H4 (cell line): ENCODE data around the gene KANK3. TPM values are rescaled to one million over a fixed set of nuclear protein-coding genes. Genes with fewer than 3 reads are reported as not detected.

Experiments
- DNase-seq: peaks from one replicate; pipeline ENCODE4 v3.0.0-alpha.2; 2015; ENCODE audit warnings: low spot score
- total RNA-seq: library from RNA; depleted of rRNA; stranded (reverse); fragments of >200 nt; shearing (Covaris generic); gene quantifications from 2 replicates; pipeline ENCODE4 v1.2.3, GENCODE V29; 2014

The KANK3 gene
- total RNA-seq, 1 experiment from 2014 or later: 0.12 TPM

GRCh38 chr19:8337728-8338127 is 5.3 kb downstream of the KANK3 start:
- no peak for DNase-seq

DNA sequence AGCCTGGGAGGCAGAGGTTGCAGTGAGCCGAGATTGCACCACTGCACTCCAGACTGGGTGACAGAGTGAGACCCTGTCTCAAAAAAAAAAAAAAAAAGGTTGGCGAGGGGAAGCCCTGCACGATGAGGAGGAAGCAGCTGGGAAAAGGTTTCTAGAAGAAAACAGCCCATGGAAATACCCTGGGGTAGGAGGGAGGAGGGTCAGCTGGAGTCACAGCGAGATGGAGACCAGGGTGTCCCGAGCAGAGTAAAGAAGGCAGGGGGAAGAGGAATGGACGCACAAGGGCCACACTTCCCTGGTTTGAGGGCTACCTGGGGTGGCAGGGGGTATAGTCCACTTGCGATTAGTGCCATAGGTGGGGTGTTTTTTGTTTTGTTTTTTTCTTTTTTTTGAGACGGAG is 6.4 kb downstream of the KANK3 start:
- no peak for DNase-seq

- no peak for DNase-seq
Measured at GRCh38 chr19:8336072-8336569, 6.9 kb downstream of the KANK3 start.

- no peak for DNase-seq
Measured at GRCh38 chr19:8335343-8336071, 7.6 kb downstream of the KANK3 start.

DNA sequence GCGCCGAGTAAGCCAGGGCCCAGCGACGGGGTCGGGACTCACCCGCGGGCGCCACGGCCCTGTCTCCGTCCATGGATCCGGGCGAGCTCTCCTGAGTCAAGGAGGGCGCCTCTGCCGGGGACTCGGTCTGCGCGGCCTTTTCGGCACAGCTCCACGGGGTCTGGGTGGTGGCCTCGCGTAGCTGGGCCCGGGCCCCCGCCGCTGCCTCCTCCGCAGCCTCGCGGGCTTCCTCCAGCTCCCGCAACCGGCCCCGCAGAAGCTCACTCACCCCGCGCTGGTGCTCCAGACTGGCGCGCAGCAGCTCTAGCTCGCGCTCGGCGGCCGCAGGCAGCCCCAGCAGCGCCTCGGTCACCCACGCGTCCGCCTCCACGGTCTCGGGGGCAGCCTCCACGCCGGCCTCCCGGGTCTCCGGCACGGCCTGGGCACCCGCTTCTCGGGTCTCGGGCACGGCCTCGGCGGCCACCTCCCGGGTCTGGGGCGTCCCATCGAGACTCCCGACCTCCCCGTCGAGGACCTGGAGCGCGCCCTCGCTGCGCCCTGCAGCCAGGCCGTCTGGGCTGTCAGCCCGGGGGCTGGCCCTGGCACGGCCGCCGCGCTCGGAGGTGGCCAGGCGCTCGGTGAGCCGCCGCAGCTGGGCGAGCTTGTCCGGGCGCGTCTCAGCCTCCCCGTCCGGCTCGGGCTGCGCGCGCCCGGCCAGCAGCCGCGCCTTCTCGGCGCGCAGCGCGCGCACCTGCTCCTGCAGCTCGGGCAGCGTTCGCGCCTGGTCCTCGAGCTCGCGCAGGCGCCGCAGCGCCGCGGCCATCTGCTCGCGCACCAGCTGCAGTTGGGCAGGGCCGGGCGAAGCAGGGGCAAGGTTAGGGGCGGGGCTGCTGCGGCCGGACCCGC is 8.4 kb downstream of the KANK3 start:
- DNase-seq: no peak

DNA sequence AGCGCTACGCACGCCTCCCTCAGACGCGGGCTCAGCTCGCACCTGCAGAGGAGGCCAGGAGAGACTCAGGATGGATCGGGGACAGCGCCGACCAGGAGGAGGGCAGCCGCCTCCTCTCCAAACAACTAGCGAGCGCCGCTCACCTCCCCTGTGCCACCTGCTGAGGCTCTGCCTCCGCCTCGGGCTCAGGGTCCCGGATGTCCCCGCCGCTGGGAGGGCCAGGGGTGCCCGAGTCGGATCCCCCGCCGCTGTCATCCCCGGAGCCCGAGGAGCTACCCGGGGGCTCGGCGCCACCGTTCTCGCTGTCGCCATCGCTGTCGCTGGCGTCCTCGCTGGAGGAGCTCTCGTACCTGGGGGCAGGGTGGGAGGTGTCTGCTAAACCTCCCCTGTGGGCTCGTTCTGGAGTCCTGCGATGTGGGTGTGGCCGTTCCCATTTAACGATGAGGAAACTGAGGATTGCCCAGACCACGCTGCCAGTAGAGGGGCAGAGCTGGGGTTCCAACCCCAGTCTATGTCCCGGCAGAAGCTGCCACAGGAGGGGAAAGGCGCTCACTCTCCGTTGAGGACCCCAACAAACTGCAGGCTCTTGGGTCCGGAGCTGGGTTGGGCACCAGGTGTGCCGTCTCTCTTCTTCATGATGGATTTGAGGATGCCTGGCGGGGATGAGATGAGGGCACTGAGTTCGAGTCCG is 9.2 kb downstream of the KANK3 start:
- DNase-seq: no peak

- DNase-seq: no peak
Measured at GRCh38 chr19:8332976-8333766, 9.9 kb downstream of the KANK3 start.

DNA sequence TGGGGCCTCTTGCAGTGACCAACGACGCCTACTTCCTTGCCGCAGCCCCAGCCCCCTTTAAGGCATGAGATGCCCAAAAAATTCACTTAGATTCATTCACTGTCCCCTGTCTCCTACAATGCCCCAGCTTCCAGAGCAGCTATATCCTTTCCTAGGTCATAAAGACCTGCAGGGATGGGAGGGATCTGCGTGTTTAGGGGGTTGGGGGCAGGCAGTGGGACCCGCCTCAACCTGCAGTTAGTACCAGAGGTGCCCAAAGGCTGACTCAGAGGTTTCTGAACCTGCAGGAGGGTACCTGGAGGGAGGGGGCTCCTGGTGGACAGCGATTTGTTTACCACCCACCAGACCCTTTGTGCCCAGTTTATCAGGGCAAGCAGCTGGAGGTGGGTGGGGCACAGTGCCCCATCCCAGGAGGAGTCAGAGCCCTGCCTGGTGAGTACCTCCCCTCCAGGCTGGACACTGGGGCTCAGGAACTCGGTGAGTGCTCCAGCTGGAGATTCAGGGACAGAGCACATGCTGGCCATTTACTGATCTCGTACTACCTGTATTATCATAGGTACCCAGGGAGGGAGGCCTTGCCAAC is 11.7 kb downstream of the KANK3 start:
- DNase-seq: no peak

- no peak for DNase-seq
Measured at GRCh38 chr19:8329996-8330395, 13.1 kb downstream of the KANK3 start.

GRCh38 chr19:8325454-8325853 is 17.6 kb downstream of the KANK3 start:
- no peak for DNase-seq

GRCh38 chr19:8324186-8325050 is 18.6 kb downstream of the KANK3 start:
- DNase-seq: no peak

- no peak for DNase-seq
Measured at GRCh38 chr19:8323781-8324185, 19.3 kb downstream of the KANK3 start.

- no peak for DNase-seq
Measured at GRCh38 chr19:8322638-8322997, 20.4 kb downstream of the KANK3 start.

GRCh38 chr19:8321986-8322637 is 20.9 kb downstream of the KANK3 start:
- DNase-seq: no peak

DNA sequence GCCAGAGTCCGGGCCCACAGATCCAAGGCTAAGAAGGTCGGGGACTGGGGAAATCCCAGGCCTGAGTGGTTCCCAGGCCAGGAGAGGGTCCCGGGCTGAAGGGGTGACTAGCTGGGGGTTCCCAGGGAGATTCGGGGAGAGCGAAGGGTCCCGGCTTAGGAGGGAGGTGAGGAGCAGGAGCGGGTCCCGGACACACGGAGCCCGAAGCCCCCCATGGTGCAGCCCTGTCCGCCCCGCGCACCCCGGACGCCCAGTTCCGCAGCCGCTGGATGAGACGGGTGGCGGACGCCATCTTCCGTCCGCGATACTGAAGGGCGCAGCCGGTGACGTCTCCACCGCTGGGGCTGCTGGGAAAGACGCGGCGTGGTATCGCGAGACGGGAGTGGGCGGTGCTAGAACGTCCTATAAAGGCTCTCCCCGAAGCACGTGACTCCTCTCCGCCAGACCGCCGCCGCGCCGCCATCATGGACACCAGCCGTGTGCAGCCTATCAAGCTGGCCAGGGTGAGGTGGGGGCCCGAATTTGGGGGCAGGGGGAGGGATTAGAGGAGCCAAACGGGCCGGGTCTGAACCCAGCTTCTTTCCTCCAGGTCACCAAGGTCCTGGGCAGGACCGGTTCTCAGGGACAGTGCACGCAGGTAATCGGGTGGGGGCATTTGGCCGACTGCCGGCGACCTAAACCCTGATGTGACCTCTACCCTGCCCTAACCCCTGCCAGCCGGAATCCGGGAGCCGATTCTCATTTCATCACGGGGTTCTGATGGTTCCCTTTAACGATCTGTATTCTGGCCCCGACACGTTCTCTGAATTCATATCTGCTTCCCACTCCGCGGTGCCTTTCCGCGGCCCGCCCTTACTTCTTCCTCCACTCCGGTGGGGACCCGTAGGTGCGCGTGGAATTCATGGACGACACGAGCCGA is 21.7 kb downstream of the KANK3 start, which contains the start of the genes NDUFA7 and RPS28:
NDUFA7 (minus strand) TSS at position 309 of the 919 bp plus-strand sequence; CDS start at position 292, 17 bp downstream.
RPS28 (plus strand) TSS at position 430 of the 919 bp plus-strand sequence; CDS start at position 465, 35 bp downstream.
- DNase-seq: peak; percentile 97

- DNase-seq: no peak
Measured at GRCh38 chr19:8320564-8321066, 22.4 kb downstream of the KANK3 start.

DNA sequence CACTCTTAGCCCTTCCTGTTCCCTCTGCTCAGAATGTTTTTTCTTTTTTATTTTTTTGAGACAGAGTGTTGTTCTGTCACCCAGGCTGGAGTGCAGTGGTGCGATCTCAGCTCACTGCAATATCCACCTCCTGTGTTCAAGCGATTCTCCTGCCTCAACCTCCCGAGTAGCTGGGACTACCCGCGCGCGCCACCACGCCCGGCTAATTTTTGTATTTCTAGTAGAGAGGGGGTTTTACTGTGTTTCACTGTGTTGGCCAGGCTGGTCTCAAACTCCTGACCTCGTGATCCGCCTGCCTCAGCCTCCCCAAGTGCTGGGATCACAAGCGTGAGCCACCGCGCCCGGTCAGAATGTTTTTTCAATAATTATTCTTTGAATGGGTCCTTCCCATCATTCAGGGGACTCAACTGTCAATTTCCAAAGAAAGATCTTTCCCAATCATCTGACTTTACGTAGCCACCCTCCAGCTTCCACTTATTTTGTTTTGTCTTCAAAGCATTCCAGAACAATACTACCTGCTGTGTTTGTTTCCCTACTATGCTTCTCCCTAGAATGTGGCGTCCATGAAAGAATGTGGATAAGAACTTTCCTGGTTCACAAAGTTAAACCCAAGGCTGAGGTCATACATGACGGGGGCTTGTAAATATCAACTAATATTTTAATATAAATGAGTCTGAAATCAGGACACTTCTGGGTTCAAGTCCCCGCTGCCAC is 23.1 kb downstream of the KANK3 start:
- DNase-seq: no peak
